Measurements from ENCODE around the gene LDB2. TPM values are rescaled to one million over a fixed set of nuclear protein-coding genes. Genes with fewer than 3 reads are reported as not detected.
A peak's percentile ranks its signal among the peaks of the same experiment; 100 is the strongest.

The LDB2 gene
- total RNA-seq, 1 donor, result 85.9 TPM

DNA sequence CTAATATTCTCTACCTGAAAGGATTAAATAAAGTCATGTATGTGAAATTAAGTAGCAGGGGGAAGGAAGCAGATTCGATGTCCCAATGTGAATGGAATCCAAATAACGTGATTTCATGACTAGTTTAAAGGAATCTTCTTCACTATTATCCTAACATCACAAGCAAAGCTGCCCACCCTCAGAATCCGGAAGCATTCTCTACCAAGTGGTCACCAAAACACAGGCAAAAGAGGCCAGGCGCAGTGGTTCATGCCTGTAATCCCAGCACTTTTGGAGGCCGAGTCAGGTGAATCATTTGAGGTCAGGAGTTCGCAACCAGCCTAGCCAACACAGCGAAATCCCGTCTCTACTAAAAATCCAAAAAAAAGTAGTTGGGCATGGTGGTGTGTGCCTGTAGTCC is 212.9 kb downstream of the LDB2 start:
- TF ChIP-seq, protein P1, sequence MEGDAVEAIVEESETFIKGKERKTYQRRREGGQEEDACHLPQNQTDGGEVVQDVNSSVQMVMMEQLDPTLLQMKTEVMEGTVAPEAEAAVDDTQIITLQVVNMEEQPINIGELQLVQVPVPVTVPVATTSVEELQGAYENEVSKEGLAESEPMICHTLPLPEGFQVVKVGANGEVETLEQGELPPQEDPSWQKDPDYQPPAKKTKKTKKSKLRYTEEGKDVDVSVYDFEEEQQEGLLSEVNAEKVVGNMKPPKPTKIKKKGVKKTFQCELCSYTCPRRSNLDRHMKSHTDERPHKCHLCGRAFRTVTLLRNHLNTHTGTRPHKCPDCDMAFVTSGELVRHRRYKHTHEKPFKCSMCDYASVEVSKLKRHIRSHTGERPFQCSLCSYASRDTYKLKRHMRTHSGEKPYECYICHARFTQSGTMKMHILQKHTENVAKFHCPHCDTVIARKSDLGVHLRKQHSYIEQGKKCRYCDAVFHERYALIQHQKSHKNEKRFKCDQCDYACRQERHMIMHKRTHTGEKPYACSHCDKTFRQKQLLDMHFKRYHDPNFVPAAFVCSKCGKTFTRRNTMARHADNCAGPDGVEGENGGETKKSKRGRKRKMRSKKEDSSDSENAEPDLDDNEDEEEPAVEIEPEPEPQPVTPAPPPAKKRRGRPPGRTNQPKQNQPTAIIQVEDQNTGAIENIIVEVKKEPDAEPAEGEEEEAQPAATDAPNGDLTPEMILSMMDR (IDR thresholded peaks at IDR 0.05; ENCODE audit: insufficient read depth, low read length), result no peak
- DNase-seq (ENCODE audit: low read depth), result peak; percentile 28
- no peak overlapping the region for H3K4me3 ChIP-seq (ENCODE audit: low read depth, low read length)

DNA sequence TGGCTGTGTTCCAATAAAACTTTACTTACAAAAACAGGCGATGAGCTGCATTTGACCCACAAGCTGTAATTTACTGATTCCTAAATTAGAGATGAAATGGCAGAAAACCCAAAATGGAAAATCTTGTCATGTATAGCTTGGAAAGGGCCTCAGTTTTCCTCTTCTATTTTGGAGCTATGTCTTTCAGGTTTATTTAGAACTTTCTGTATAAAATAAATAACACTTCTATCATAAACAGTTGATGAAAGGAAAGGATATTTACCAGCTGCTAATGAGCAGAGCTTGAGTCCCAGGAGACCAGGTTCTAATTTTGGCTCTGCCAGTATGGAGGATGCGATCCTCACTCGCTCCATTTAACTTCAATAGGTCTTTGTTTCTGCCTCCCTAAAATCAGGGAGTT is 213.5 kb downstream of the LDB2 start:
- no peak overlapping the region for H3K4me3 ChIP-seq (ENCODE audit: low read depth, low read length)
- TF ChIP-seq, protein P1 (IDR thresholded peaks at IDR 0.05; ENCODE audit: insufficient read depth, low read length), result no peak
- no peak for DNase-seq (ENCODE audit: low read depth)

DNA sequence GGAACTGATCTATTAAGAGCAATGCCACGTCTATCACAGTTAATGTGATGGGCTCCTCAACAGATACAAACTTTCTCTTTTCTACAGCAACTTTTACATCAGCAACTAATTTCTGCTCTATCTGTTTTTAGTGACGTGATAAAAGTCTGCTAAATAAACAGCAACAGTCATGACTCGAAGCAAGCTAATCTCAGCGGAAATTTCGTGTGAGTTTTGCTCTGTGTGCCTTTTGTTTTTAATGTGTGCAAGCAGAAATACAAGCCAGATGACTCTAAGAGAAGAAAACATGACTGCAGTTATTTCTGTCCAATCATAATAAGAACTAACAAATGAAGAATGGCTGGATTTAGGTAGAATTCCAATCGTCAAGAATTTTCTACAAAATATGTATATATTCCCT is 214.3 kb downstream of the LDB2 start:
- no peak overlapping the region for H3K4me3 ChIP-seq (ENCODE audit: low read depth, low read length)
- peak; percentile 96 for DNase-seq (ENCODE audit: low read depth)
- TF ChIP-seq, protein P1 (IDR thresholded peaks at IDR 0.05; ENCODE audit: insufficient read depth, low read length), result no peak

DNA sequence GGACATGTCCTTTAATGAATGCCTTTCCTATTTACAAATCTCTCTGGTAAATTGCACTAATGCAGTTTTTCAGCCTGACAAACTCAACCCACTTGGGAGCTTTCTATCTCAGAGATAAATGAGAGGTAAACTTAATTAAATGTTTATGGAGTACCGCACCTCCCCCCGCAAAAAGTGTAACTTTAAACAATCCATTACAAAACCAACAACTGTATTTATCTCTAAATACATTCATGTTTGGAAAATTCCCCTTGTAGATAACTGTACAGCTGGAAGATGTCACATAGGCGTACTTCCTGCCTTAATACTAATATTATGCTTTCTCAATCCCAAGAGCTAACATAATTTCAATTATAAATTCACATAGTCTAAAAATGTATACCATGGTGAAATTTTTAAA is 215.5 kb downstream of the LDB2 start:
- TF ChIP-seq, protein P1 (IDR thresholded peaks at IDR 0.05; ENCODE audit: insufficient read depth, low read length), result no peak
- DNase-seq (ENCODE audit: low read depth), result peak; percentile 38
- no peak overlapping the region for H3K4me3 ChIP-seq (ENCODE audit: low read depth, low read length)

DNA sequence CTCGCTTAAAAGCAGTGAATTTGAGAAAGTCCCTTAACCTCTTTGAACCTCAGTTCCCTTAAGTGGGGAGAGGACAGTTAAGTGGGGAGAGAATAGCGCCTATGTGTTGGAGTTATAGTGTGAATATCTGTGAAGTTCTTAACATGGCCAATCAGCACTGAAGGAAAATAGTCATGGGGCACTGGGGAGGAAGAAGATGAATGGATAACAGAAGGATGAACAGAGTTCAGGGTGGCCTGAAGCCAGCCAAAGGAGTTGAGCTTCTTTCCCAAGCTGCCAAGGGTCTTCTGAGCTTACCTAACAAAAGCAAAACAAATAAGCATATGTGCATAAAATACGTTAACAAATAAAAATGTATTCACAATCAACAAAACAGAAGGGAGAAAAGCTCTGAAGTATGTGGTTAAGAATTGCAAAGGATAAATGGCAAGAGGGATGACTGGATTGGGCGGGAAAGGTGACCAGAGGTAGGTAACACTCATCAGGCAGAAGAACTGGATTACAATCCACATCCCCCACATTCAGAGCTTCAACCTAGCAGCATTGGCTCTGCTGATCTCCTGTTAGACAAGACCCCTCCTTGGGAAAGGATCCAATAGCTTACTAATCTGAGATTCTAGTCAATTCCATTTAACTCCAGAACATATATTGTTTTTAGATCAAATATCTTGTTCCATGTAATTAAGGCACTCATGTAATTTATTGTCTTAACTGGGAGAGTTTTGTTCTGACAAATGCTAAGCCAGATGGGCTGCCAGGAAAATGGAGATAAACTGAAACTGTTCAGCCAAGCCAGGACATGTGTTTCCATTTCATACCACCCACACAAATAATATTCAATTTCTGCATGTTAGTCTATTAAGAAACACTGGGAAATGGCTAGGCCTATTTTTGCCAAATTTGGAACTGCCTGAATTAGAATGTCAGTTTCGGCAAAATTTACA is 221.2 kb downstream of the LDB2 start:
- peak; percentile 86 for DNase-seq (ENCODE audit: low read depth)
- TF ChIP-seq, protein P1 (IDR thresholded peaks at IDR 0.05; ENCODE audit: insufficient read depth, low read length), result no peak
- H3K4me3 ChIP-seq (ENCODE audit: low read depth, low read length), result no peak overlapping the region

DNA sequence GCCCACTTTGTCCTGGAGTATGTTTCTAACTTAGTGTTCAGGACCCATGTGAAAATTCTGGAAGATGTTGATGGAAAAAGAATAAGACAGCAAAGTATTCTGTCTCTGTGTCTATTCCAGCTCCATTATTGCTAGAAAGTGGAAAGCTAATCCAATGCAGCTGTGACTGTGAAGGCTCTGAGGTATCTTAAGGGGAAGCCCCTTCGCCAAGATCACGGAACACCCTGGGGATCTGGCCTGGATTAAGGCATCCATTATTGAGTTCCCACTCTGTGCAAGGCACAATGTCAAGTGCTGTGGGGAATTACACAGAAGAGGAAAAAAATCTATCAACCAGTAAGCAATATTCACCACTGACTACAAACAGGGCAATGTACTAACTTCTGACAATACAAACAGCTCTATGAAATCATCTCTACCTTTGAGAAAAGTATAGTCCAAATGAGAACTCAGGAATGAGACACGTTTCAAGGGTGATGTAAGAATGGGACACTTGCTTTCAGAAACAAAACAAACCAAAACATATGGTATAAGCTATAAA is 222.1 kb downstream of the LDB2 start:
- DNase-seq (ENCODE audit: low read depth), result no peak
- no peak overlapping the region for H3K4me3 ChIP-seq (ENCODE audit: low read depth, low read length)
- TF ChIP-seq, protein P1 (IDR thresholded peaks at IDR 0.05; ENCODE audit: insufficient read depth, low read length), result no peak
